OCI-LY3 (cell line): ENCODE results near the gene PIP4K2B.
A peak's percentile ranks its signal among the peaks of the same experiment; 100 is the strongest.

Experiments used
- H2AFZ ChIP-seq: fragments of 200-600, 300-600 bp; shearing (Covaris generic); 2 replicates; pipeline ENCODE4 v1.6.0; 2014; ENCODE audit warnings: antibody characterized with exemption, low read depth, low read length
- H3K27ac ChIP-seq: fragments of 200-600, 300-600 bp; sonication (generic); 2 replicates; pipeline ENCODE4 v1.5.1; 2014; ENCODE audit warnings: mild to moderate bottlenecking, low read length, moderate library complexity, mixed read lengths
- H3K27me3 ChIP-seq: fragments of 200-600, 300-600 bp; sonication (generic); 2 replicates; pipeline ENCODE4 v1.6.1; 2014; ENCODE audit warnings: low read depth, low read length, mixed read lengths
- H3K36me3 ChIP-seq: fragments of 200-600, 300-600 bp; sonication (generic); replicated peaks from 2 replicates; pipeline ENCODE3; 2014; ENCODE audit warnings: low read depth, low read length, mixed read lengths
- H3K4me1 ChIP-seq: fragments of 300-600, 200-600 bp; sonication (generic); 2 replicates; pipeline ENCODE4 v1.6.1; 2014; ENCODE audit warnings: low read length, mixed read lengths
- H3K4me2 ChIP-seq: fragments of 200-600, 300-600 bp; sonication (generic); 2 replicates; pipeline ENCODE4 v1.6.1; 2014; ENCODE audit warnings: low read length, mixed read lengths
- H3K4me3 ChIP-seq: fragments of 300-600, 200-600 bp; sonication (generic); 2 replicates; pipeline ENCODE4 v1.5.1; 2014; ENCODE audit warnings: antibody characterized with exemption, mild to moderate bottlenecking, low read length, moderate library complexity
- H3K79me2 ChIP-seq: fragments of 300-600, 200-600 bp; shearing (Covaris generic); 2 replicates; pipeline ENCODE4 v1.6.1; 2014; ENCODE audit warnings: mild to moderate bottlenecking, low read length, mixed read lengths
- H3K9ac ChIP-seq: fragments of 300-600, 200-600 bp; shearing (Covaris generic); 2 replicates; pipeline ENCODE4 v1.6.0; 2014; ENCODE audit warnings: mild to moderate bottlenecking, low read length, moderate library complexity
- H3K9me3 ChIP-seq: fragments of 200-600, 300-600 bp; shearing (Covaris generic); 2 replicates; pipeline ENCODE4 v1.6.1; 2014; ENCODE audit warnings: low read length, mixed read lengths; ENCODE audit not compliant: insufficient read depth
- H4K20me1 ChIP-seq: fragments of 200-600, 300-600 bp; sonication (generic); 2 replicates; pipeline ENCODE4 v1.6.1; 2016; ENCODE audit warnings: low read length, mixed read lengths; ENCODE audit not compliant: insufficient read depth
- CTCF ChIP-seq: fragments of 200-600, 300-600 bp; sonication (generic); IDR thresholded peaks from 2 replicates; pipeline ENCODE4 v1.5.1; 2014; ENCODE audit warnings: antibody characterized with exemption, low read length, low read depth
- EZH2phosphoT487 ChIP-seq: fragments of 200-600 bp; shearing (Covaris generic); IDR thresholded peaks from 2 replicates; pipeline ENCODE4 v1.6.1; 2018; ENCODE audit warnings: antibody characterized with exemption, mixed run types, low read depth

PIP4K2B gene

DNA sequence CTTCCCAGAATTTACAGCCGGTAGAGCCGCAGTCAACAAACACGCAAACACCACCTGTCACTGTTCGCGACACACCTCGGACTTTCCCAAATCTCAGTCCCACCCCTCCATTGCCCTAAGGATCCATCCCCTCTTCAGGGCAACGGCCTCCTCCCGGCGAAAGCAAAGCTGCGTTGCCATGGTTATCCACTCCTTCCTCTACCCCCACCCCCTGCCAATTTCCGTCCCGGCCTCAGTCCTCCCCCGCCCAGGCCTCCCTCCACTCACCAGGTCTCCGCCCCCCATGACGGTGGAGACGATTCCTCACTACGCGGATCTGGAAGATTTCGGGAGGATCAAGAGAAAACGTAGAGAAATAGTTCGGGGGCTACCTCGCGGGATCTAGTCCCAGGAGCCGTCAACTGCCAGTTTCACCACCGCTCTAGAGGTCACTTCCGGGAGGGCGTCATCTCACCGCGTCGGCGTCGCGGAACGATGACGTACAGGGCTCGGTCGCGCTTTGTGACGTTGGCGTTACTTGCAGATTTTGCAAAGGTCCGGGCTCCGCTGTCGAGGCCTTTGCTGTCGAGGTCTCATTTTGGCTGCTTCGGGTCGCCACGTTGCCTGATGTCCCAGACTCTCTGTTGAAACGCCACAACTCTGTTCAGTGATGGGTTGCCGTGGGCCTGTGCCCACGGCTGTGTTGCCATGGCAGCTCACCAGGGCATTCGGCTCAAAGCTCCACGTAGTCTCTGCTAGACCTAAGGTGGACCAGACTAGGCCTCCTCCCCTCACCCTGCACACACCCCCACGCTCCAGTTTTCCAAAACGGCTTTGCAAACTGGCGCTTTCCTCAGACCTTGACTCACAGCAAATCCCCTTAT lies 25.8 kb upstream of the PIP4K2B start, which contains the start of gene CWC25:
CWC25 (minus strand) TSS at position 423 of the 863 bp plus-strand sequence; CDS start at position 285, 138 bp downstream.
- Histone ChIP-seq H2AFZ (peak within 1 kb of the TSS; percentile 90; the same call in 1 of the 2 replicates), H3K4me1 (peaks cover 16% of the 10 kb centered on the region), H3K79me2 (peaks cover 32% of the 10 kb centered on the region), H3K36me3 (peaks cover 7% of the 10 kb centered on the region), H3K4me2 (peak within 1 kb of the TSS; percentile 89), H3K9ac (peak within 1 kb of the TSS; percentile 88), H3K27me3 (no peaks in the 10 kb centered on the region), H3K4me3 (peak within 1 kb of the TSS; percentile 95), H4K20me1 (0 out of 2 replicates have a peak, but pooled peaks cover 4% of the 10 kb centered on the region), H3K27ac (peak within 1 kb of the TSS; percentile 82), H3K9me3 (no peaks in the 10 kb centered on the region)
- TF ChIP-seq EZH2phosphoT487 (no peak), CTCF (no peak)

DNA sequence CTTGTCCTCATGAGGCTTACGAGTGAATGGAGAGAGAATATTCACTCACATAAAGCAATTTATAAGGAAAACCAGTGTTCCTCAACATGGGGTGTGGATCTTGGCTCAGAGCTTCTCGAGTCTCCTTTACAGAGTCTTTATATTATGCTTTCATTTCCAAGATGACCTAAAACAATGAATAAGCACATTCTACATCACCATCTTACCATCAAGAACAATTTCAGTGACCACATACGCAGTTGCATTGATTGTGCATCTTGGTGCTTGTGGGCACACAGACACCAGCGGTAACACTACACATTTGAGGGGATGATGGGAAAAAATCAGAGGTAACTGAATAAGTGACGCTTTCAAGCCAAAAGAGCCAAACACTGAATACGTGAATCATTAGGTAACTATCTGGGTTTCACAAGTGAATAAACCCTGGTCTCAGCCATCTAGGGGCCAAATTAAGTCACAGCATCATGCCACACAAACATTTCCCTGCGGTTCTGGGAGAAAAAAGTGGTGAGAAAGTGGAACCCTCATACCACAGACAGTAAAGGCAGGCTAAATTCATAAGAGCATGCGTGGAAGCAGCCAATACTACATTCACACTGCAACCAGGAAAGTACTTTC lies 16.3 kb upstream of the PIP4K2B start:
- H4K20me1 ChIP-seq, result no peaks in the 10 kb centered on the region
- no peaks in the 10 kb centered on the region for H3K27me3 ChIP-seq
- no peaks in the 10 kb centered on the region for H3K4me1 ChIP-seq
- H3K27ac ChIP-seq, result no peak overlapping the region
- no peaks in the 10 kb centered on the region for H3K9me3 ChIP-seq
- peaks cover 9% of the 10 kb centered on the region for H3K79me2 ChIP-seq
- no peak overlapping the region for H3K4me3 ChIP-seq
- no peak overlapping the region for H3K9ac ChIP-seq
- H3K4me2 ChIP-seq, result no peak overlapping the region
- H3K36me3 ChIP-seq, result peaks cover 22% of the 10 kb centered on the region
- H2AFZ ChIP-seq, result no peak overlapping the region
- TF ChIP-seq EZH2phosphoT487 (no peak), CTCF (peak; percentile 20; the same call in 1 of the 2 replicates)

DNA sequence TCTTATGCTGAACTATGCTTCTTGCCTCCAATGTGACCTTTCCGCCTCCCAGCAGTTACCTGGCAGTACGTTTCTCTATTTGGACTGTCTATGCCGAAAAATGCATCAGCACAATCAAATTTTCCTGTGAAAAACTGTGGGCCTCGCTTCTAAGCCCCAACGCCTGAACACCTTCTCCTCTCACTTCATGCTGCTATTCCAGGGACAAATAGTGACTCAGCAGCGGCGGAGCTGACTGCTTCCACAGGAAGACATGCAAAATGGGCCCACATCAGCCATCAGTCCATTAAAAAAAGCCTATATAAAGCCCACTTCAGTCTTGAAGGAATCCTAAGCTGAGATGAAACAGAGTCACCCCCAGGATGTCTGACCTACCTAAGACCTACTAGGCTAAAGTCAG lies 10.5 kb upstream of the PIP4K2B start:
- no peaks in the 10 kb centered on the region for H3K9me3 ChIP-seq
- no peak overlapping the region for H3K4me2 ChIP-seq
- H3K36me3 ChIP-seq, result peaks cover 32% of the 10 kb centered on the region
- no peaks in the 10 kb centered on the region for H4K20me1 ChIP-seq
- H3K27ac ChIP-seq, result no peak overlapping the region
- no peak overlapping the region for H2AFZ ChIP-seq
- TF ChIP-seq EZH2phosphoT487 (no peak), CTCF (no peak)
- H3K79me2 ChIP-seq, result no peaks in the 10 kb centered on the region
- no peak overlapping the region for H3K9ac ChIP-seq
- H3K27me3 ChIP-seq, result no peaks in the 10 kb centered on the region
- H3K4me3 ChIP-seq, result no peak overlapping the region
- H3K4me1 ChIP-seq, result no peaks in the 10 kb centered on the region

- peak overlapping the region; percentile 87 for H3K27ac ChIP-seq
- H2AFZ ChIP-seq, result peak overlapping the region; percentile 45; the same call in 1 of the 2 replicates
- H3K79me2 ChIP-seq, result peaks cover 39% of the 10 kb centered on the region
Measured at GRCh38 chr17:38800237-38800760, 943 bp upstream of the PIP4K2B start.

More at GRCh38 chr17:38800237-38800760, 943 bp upstream of the PIP4K2B start:
- Histone ChIP-seq H3K36me3 (peaks cover 36% of the 10 kb centered on the region), H3K4me3 (peak overlapping the region; percentile 95), H3K4me1 (peaks cover 17% of the 10 kb centered on the region), H3K9ac (peak overlapping the region; percentile 94), H3K9me3 (no peaks in the 10 kb centered on the region), H3K4me2 (peak overlapping the region; percentile 91), H4K20me1 (0 out of 2 replicates have a peak, but pooled peaks cover 9% of the 10 kb centered on the region), H3K27me3 (no peaks in the 10 kb centered on the region)
- TF ChIP-seq EZH2phosphoT487 (no peak), CTCF (no peak)
